ENCODE measurements around the gene ZBTB20.

The ZBTB20 gene

DNA sequence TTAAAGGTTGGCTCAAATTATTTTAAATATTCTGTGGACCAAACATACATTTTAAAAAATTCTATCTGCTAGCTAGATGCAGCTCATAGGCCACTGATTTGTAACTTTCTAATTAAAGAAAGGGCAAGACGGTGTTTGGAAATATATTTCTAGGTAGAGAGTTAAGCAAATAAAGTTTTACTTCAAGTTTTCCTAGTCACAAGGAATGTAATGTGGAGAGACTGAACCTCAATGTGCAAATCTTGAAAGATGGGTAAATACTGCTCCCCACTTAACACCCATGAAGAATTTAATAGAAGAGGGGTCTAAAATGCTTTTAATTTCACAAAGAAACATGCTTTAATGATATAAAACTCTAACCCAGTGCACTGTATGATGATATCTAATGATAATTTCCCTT, 678.0 kb downstream of the ZBTB20 start:
- no peak for TF ChIP-seq CTCF (IDR thresholded peaks at IDR 0.05; ENCODE audit: control insufficient read depth, insufficient read depth, low read depth, low read length, missing control alignments)
- no peak for DNase-seq (ENCODE audit: low read depth)
- H3K4me3 ChIP-seq (ENCODE audit: control insufficient read depth, low read depth, low read length), result no peak overlapping the region

DNA sequence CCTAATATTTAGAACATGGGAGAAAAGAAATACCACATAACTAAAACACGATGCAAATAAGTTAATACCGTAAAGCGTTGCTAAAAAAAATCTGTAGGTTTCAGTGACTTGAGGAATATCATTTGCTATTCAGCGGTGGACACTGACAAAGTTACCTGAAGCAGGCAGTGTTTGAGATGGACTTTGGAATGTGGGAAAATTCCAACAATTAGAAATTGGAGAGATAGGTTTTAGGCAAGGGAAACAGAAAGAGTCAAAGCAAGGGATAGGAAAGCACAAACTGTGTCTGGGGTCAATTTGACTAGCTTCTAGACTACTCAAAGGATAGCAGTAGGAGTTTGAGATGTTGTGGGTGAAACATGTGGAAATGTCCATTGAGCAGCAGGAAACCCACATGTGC, 680.3 kb downstream of the ZBTB20 start:
- no peak for DNase-seq (ENCODE audit: low read depth)
- TF ChIP-seq CTCF (IDR thresholded peaks at IDR 0.05; ENCODE audit: control insufficient read depth, insufficient read depth, low read depth, low read length, missing control alignments), result no peak
- H3K4me3 ChIP-seq (ENCODE audit: control insufficient read depth, low read depth, low read length), result no peak overlapping the region

DNA sequence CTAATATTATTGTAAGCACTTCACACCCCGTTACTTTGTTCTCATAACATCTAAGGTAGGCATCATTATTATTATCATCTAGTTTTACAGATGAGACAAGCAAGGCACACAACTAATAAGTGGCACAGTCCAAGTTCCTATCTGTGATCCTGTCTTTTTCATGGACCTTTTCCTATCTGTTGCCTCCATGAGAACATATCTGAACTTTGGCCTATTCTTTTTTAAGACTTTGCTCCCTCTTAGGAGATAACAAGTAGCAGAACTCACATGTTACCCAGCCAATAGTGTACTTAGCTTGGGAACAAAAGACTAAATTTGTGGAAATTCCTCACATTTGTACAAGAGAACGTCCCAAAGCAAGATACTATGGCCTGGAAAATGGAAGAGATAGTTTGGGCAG, 680.8 kb downstream of the ZBTB20 start:
- DNase-seq (ENCODE audit: low read depth), result no peak
- no peak for TF ChIP-seq CTCF (IDR thresholded peaks at IDR 0.05; ENCODE audit: control insufficient read depth, insufficient read depth, low read depth, low read length, missing control alignments)
- no peak overlapping the region for H3K4me3 ChIP-seq (ENCODE audit: control insufficient read depth, low read depth, low read length)

DNA sequence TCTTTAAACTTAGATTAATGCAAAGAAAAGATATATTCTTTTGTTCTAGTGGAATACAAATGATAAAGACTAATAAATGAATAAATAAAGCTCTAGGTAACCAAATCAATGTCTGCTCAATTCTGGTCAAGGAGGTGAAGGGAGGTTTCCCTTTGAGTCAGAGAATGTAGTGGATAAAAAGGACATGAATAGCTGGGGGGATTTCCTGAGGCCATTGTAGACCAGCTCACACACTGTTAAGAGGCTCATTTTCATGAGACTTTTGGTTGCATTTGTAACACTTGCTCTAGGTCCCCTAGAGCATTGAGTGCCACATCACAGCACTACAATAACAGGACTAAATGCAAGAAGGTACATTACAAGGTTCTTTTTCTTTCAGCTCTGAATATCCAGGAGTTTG, 682.5 kb downstream of the ZBTB20 start:
- TF ChIP-seq CTCF (IDR thresholded peaks at IDR 0.05; ENCODE audit: control insufficient read depth, insufficient read depth, low read depth, low read length, missing control alignments), result no peak
- no peak overlapping the region for H3K4me3 ChIP-seq (ENCODE audit: control insufficient read depth, low read depth, low read length)
- DNase-seq (ENCODE audit: low read depth), result no peak

DNA sequence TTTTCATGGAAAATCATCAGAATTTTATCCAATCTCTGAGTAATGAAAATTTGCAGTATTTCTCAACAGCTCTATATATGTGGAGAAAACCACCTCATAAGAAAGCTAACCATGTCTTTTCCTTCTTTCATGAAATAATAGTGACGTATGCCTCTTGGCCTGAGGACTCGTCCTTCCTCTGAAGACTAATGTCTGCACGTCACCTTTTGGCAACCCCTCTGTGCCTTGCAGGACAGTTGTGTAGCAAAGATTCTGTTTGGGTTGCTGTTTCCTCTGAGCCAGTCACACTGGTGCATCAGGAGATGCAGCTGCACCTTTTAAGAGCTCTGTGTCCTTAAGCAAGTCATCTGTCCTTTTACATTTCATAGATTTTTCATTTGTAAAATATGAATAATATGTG, 684.3 kb downstream of the ZBTB20 start:
- DNase-seq (ENCODE audit: low read depth), result no peak
- TF ChIP-seq CTCF (IDR thresholded peaks at IDR 0.05; ENCODE audit: control insufficient read depth, insufficient read depth, low read depth, low read length, missing control alignments), result no peak
- H3K4me3 ChIP-seq (ENCODE audit: control insufficient read depth, low read depth, low read length), result no peak overlapping the region

DNA sequence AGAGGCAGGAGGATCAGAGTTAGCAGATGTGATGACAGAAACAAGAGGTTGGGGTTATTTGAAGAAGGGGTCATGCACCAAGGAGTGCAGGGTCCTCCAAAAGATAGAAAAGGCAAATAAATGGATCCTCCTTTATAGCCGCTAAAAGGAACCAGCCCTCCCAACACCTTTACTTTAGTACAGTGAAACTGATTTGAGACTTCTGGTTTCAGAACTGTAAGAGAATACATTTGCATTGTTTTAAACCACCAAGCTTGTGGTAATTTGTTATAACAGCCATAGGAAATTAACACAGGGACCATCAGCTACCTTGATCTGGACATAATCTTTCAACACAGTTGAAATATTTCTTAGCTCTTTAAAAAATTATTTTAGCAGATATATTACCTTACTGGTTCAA, 686.6 kb downstream of the ZBTB20 start:
- TF ChIP-seq CTCF (IDR thresholded peaks at IDR 0.05; ENCODE audit: control insufficient read depth, insufficient read depth, low read depth, low read length, missing control alignments), result no peak
- DNase-seq (ENCODE audit: low read depth), result no peak
- H3K4me3 ChIP-seq (ENCODE audit: control insufficient read depth, low read depth, low read length), result no peak overlapping the region

GRCh38 chr3:114456742-114457141, 690.3 kb downstream of the ZBTB20 start:
- H3K4me3 ChIP-seq (ENCODE audit: control insufficient read depth, low read depth, low read length), result no peak overlapping the region
- DNase-seq (ENCODE audit: low read depth), result no peak
- TF ChIP-seq CTCF (IDR thresholded peaks at IDR 0.05; ENCODE audit: control insufficient read depth, insufficient read depth, low read depth, low read length, missing control alignments), result no peak
